Activated CD4-positive, alpha-beta memory T cell treated with anti-CD3 and anti-CD28 coated beads, Interleukin-2, amount 10 ng/mL, durations not matched to agents 7 days and 5 days (primary cell): ENCODE measurements around the gene HCFC1. TPM values are rescaled to one million over a fixed set of nuclear protein-coding genes. Genes with fewer than 3 reads are reported as not detected.

Source experiments
- CTCF ChIA-PET: fragments of 350-600 bp; sonication (Branson Sonifier 250); formaldehyde crosslinking; loops from one replicate; lab custom pipeline; 2021; ENCODE audit warnings: antibody characterized with exemption, inconsistent platforms; lab: Charles Lee
- POLR2A ChIA-PET: fragments of 350-600 bp; sonication (Branson Sonifier 250); formaldehyde crosslinking; loops from one replicate; lab custom pipeline; 2021; ENCODE audit warnings: antibody characterized with exemption; lab: Charles Lee
- DNase-seq: peaks from one replicate; pipeline ENCODE4 v3.0.0-alpha.2; 2020
- H3K27ac Mint-ChIP-seq: one replicate; pipeline ENCODE4 v1.8.0; 2021; ENCODE audit warnings: mild to moderate bottlenecking, mixed read lengths
- H3K27me3 Mint-ChIP-seq: one replicate; pipeline ENCODE4 v1.8.0; 2021; ENCODE audit warnings: mixed read lengths
- H3K36me3 Mint-ChIP-seq: one replicate; pipeline ENCODE4 v1.8.0; 2021; ENCODE audit warnings: low read depth, mixed read lengths
- H3K4me1 Mint-ChIP-seq: one replicate; pipeline ENCODE4 v1.8.0; 2021; ENCODE audit warnings: mixed read lengths
- H3K4me3 Mint-ChIP-seq: one replicate; pipeline ENCODE4 v1.8.0; 2021; ENCODE audit warnings: mild to moderate bottlenecking, mixed read lengths
- H3K9me3 Mint-ChIP-seq: one replicate; pipeline ENCODE4 v1.8.0; 2021; ENCODE audit warnings: mixed read lengths
- total RNA-seq, 2 experiments: library from RNA; stranded (reverse); gene quantifications; one replicate each; pipeline ENCODE4 v1.2.3, GENCODE V29; 2021

The HCFC1 gene
- total RNA-seq, 2 experiments from 2014 or later, result 88.3 to 93.1 TPM

DNA sequence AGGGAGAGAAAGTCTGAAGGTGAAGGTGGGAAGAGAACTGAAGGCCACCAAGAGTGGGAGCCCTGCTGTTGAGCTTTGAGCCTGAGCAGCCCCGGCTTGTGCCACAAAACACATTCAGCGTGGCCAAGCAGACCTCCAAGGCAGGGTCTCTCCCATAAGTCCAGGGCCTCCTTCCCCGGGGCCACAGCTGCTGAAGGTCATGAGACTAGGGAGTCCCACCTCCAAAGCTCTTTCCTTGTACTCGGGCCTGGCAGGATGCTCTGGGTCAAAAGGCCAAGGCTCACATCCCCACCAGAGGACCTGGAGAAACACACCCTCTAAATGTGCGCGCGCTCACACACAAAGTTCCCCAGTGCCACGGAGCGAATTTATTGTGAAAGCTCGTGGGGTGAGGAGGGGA, 42.0 kb downstream of the HCFC1 start:
- no peaks in the 10 kb centered on the region for H3K27me3 Mint-ChIP-seq

GRCh38 chrX:153928846-153929245, 42.8 kb downstream of the HCFC1 start:
- peak overlapping the region; percentile 95 for H3K27ac Mint-ChIP-seq
- peak overlapping the region; percentile 91 for H3K4me3 Mint-ChIP-seq
- H3K27me3 Mint-ChIP-seq, result no peaks in the 10 kb centered on the region
- H3K9me3 Mint-ChIP-seq, result no peaks in the 10 kb centered on the region
- no peak for DNase-seq
- ChIA-PET POLR2A (interaction anchor here (1.0 to 9.6 kb wide), 9 partner anchors 7 to 440 kb away, joined by 3 to 201 read pairs (median 24); partner anchors contain the start of genes HCFC1, IDH3G, MECP2 and RENBP), CTCF (interaction anchor here (0.7 to 10.4 kb wide), 4 partner anchors 7 to 42 kb away, joined by 3 to 148 read pairs (median 6); partner anchors contain the start of genes HCFC1 and RENBP)
- H3K4me1 Mint-ChIP-seq, result peaks cover 32% of the 10 kb centered on the region
- H3K36me3 Mint-ChIP-seq, result peaks cover 36% of the 10 kb centered on the region

More for the DNA sequence above, 42.0 kb downstream of the HCFC1 start:
- Mint-ChIP-seq H3K9me3 (no peaks in the 10 kb centered on the region), H3K4me1 (peaks cover 33% of the 10 kb centered on the region), H3K36me3 (peaks cover 31% of the 10 kb centered on the region), H3K27ac (peak overlapping the region; percentile 95), H3K4me3 (peak overlapping the region; percentile 91)
- ChIA-PET CTCF (interaction anchor here (10.4 kb wide), 1 partner anchor 19 kb away, joined by 148 read pairs; the partner anchor contains the start of gene RENBP), POLR2A (interaction anchor here (4.5 to 9.6 kb wide), 4 partner anchors 10 to 41 kb away, joined by 24 to 201 read pairs (median 127); partner anchors contain the start of genes HCFC1, RENBP and TMEM187)
- no peak for DNase-seq

GRCh38 chrX:153927922-153928760, 43.5 kb downstream of the HCFC1 start:
- Mint-ChIP-seq H3K4me3 (peak overlapping the region; percentile 91), H3K27ac (peak overlapping the region; percentile 97), H3K9me3 (no peaks in the 10 kb centered on the region), H3K4me1 (peaks cover 34% of the 10 kb centered on the region), H3K27me3 (no peaks in the 10 kb centered on the region), H3K36me3 (peaks cover 41% of the 10 kb centered on the region)
- peak; percentile 95 for DNase-seq
- POLR2A ChIA-PET, result interaction anchor here (1.0 to 9.6 kb wide), 14 partner anchors 8 to 620 kb away, joined by 3 to 201 read pairs (median 8); partner anchors contain the start of genes HCFC1, IDH3G, IKBKG and L1CAM
- CTCF ChIA-PET, result interaction anchor here (0.6 to 10.4 kb wide), 6 partner anchors 8 to 141 kb away, joined by 3 to 148 read pairs (median 4); partner anchors contain the start of genes HCFC1 and RENBP

- POLR2A ChIA-PET, result interaction anchor here (1.2 to 9.6 kb wide), 13 partner anchors 9 to 620 kb away, joined by 3 to 201 read pairs (median 10); partner anchors contain the start of genes HCFC1, IDH3G, IKBKG and L1CAM
- peaks cover 43% of the 10 kb centered on the region for H3K36me3 Mint-ChIP-seq
Measured at GRCh38 chrX:153927672-153927921, 44.0 kb downstream of the HCFC1 start.

GRCh38 chrX:153926858-153927671, 44.6 kb downstream of the HCFC1 start:
- peak; percentile 81 for DNase-seq
- peaks cover 47% of the 10 kb centered on the region for H3K36me3 Mint-ChIP-seq
- H3K9me3 Mint-ChIP-seq, result no peaks in the 10 kb centered on the region
- peak overlapping the region; percentile 80 for H3K4me3 Mint-ChIP-seq
- peak overlapping the region; percentile 97 for H3K27ac Mint-ChIP-seq
- ChIA-PET CTCF (interaction anchor here (1.0 to 10.4 kb wide), 6 partner anchors 21 to 485 kb away, joined by 3 to 148 read pairs (median 4); partner anchors contain the start of genes HCFC1 and RENBP), POLR2A (interaction anchor here (1.0 to 9.6 kb wide), 18 partner anchors 8 to 621 kb away, joined by 3 to 201 read pairs (median 6); partner anchors contain the start of genes HCFC1, IDH3G, IKBKG and L1CAM)
- H3K27me3 Mint-ChIP-seq, result no peaks in the 10 kb centered on the region
- H3K4me1 Mint-ChIP-seq, result peaks cover 41% of the 10 kb centered on the region

More at GRCh38 chrX:153927672-153927921, 44.0 kb downstream of the HCFC1 start:
- Mint-ChIP-seq H3K9me3 (no peaks in the 10 kb centered on the region), H3K4me1 (peaks cover 36% of the 10 kb centered on the region), H3K4me3 (peak overlapping the region; percentile 80), H3K27ac (peak overlapping the region; percentile 97), H3K27me3 (no peaks in the 10 kb centered on the region)
- CTCF ChIA-PET, result interaction anchor here (1.5 to 10.4 kb wide), 3 partner anchors 21 to 44 kb away, joined by 5 to 148 read pairs (median 10); partner anchors contain the start of genes HCFC1 and RENBP
- DNase-seq, result peak; percentile 32

DNA sequence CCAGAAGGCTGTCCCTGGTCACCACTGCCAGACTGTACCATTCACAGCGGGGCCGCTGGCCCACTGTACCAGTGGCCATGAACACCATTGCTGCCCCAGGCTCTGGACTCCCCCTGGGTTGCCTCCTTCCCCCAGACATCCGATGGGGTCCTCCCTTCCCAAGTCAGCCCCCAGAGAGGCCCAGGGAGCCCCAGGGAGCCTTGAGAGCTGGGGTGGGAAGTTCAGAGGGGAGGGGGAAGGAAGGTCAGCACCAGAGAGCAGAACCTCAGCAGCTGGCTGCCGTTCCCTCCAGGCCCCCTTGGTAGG, 45.1 kb downstream of the HCFC1 start:
- POLR2A ChIA-PET, result interaction anchor here (1.0 to 9.6 kb wide), 17 partner anchors 8 to 621 kb away, joined by 3 to 201 read pairs (median 7); partner anchors contain the start of genes HCFC1, IDH3G, IKBKG and L1CAM
- DNase-seq, result no peak
- peaks cover 44% of the 10 kb centered on the region for H3K4me1 Mint-ChIP-seq
- CTCF ChIA-PET, result interaction anchor here (1.0 to 10.4 kb wide), 5 partner anchors 22 to 485 kb away, joined by 3 to 148 read pairs (median 4); partner anchors contain the start of gene RENBP
- H3K27me3 Mint-ChIP-seq, result no peaks in the 10 kb centered on the region
- H3K9me3 Mint-ChIP-seq, result no peaks in the 10 kb centered on the region
- peak overlapping the region; percentile 80 for H3K4me3 Mint-ChIP-seq
- H3K27ac Mint-ChIP-seq, result peak overlapping the region; percentile 97
- peaks cover 45% of the 10 kb centered on the region for H3K36me3 Mint-ChIP-seq

DNA sequence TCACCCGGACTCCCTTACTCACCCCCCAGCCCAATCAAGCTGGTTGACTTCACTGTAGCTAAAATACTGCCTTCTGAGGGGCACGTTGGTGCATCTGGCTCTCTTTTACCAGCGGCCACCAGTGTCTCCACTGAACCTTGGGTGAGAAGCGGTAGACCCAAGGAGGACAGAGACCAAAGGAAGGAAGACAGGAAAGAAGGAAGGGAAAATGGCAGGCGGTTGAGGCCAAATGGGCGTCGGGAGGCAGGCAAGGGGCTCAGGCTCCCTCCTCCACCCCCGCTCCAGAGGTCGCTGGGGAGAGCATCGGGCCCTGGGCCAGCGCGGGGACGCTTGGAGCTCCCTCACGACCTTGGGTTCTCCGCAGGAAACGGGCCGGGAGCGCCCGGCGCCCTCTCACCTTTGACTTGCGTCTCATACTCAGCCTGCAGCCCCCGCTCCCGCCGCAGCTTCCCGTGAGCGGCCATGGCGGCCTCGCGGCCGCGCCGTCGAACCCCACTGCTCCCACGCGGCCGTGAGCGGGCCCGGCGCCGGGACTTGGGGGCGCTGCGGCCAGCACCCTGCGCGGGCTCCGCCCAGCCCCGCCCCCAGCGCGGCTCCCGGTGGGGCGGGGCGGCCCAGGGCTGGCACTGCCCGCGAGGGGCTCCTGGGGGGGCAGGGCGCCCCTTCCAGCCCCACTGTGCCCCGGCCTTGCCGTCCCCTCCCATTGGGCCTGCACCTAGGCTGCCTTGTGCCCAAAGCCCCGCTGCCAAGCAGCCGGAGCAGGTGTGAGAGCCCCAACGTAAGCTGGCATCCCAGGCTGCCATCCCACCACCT, 45.7 kb downstream of the HCFC1 start, which contains the start of gene ARHGAP4:
Gene ARHGAP4, minus strand, starts transcription at position 526 of the 813 bp plus-strand sequence. Its CDS starts 62 bp downstream, at position 464.
- POLR2A ChIA-PET, result interaction anchor here (0.8 to 9.6 kb wide), 21 partner anchors 9 to 591 kb away, joined by 3 to 201 read pairs (median 4); partner anchors contain the start of genes FAM3A, HCFC1, IDH3G and NAA10
- H3K4me1 Mint-ChIP-seq, result peaks cover 38% of the 10 kb centered on the region
- CTCF ChIA-PET, result interaction anchor here (1.0 to 10.4 kb wide), 12 partner anchors 9 to 486 kb away, joined by 3 to 148 read pairs (median 4); partner anchors contain the start of genes NAA10, PLXNB3 and RENBP
- H3K27me3 Mint-ChIP-seq, result no peaks in the 10 kb centered on the region
- H3K27ac Mint-ChIP-seq, result peak within 1 kb of the TSS; percentile 97
- DNase-seq, result peak; percentile 61
- peak within 1 kb of the TSS; percentile 97 for H3K4me3 Mint-ChIP-seq
- H3K36me3 Mint-ChIP-seq, result peaks cover 42% of the 10 kb centered on the region
- H3K9me3 Mint-ChIP-seq, result no peaks in the 10 kb centered on the region

- peak overlapping the region; percentile 97 for H3K4me3 Mint-ChIP-seq
- no peaks in the 10 kb centered on the region for H3K27me3 Mint-ChIP-seq
- peaks cover 32% of the 10 kb centered on the region for H3K4me1 Mint-ChIP-seq
- no peaks in the 10 kb centered on the region for H3K9me3 Mint-ChIP-seq
- CTCF ChIA-PET, result interaction anchor here (1.0 to 10.4 kb wide), 10 partner anchors 9 to 162 kb away, joined by 3 to 148 read pairs (median 4); partner anchors contain the start of genes NAA10, PLXNB3 and RENBP
- DNase-seq, result no peak
- POLR2A ChIA-PET, result interaction anchor here (0.8 to 9.6 kb wide), 17 partner anchors 9 to 591 kb away, joined by 3 to 201 read pairs (median 5); partner anchors contain the start of genes FAM3A, HCFC1, IDH3G and IRAK1
- H3K27ac Mint-ChIP-seq, result peak overlapping the region; percentile 97
- H3K36me3 Mint-ChIP-seq, result peaks cover 39% of the 10 kb centered on the region
Measured at GRCh38 chrX:153925387-153925738, 46.3 kb downstream of the HCFC1 start.

GRCh38 chrX:153924149-153924861, 47.3 kb downstream of the HCFC1 start:
- CTCF ChIA-PET, result interaction anchor here (1.0 to 10.4 kb wide), 9 partner anchors 10 to 130 kb away, joined by 3 to 148 read pairs (median 4); partner anchors contain the start of genes IDH3G, NAA10, RENBP and SSR4
- DNase-seq, result peak; percentile 52
- Mint-ChIP-seq H3K4me3 (peak overlapping the region; percentile 97), H3K9me3 (no peaks in the 10 kb centered on the region), H3K27me3 (no peaks in the 10 kb centered on the region), H3K36me3 (peaks cover 45% of the 10 kb centered on the region), H3K4me1 (peaks cover 35% of the 10 kb centered on the region), H3K27ac (peak overlapping the region; percentile 97)
- POLR2A ChIA-PET, result interaction anchor here (0.6 to 9.6 kb wide), 13 partner anchors 10 to 445 kb away, joined by 3 to 201 read pairs (median 7); partner anchors contain the start of genes HCFC1, IDH3G, IRAK1 and NAA10
